SKM-1 treated with dmso at 0.1 percent for 144 hours (cell line): ENCODE results near the gene LY6G6D.

Experiments used
- DNase-seq: peaks from one replicate; lab custom pipeline; 2025; ENCODE audit not compliant: unreplicated experiment; lab: John Stamatoyannopoulos, UW

LY6G6D gene

GRCh38 chr6:31717499-31718222, 2.5 kb downstream of the LY6G6D start:
- DNase-seq = no peak

GRCh38 chr6:31718265-31718664, 3.1 kb downstream of the LY6G6D start:
- DNase-seq = no peak

GRCh38 chr6:31719001-31719400, 3.9 kb downstream of the LY6G6D start:
- no peak for DNase-seq

- no peak for DNase-seq
These were observed 5.1 kb downstream of the LY6G6D start for GRCh38 chr6:31720196-31720770.

- DNase-seq = no peak
These were observed 6.3 kb downstream of the LY6G6D start, which contains the start of gene LY6G6C for GRCh38 chr6:31721351-31722020. LY6G6C (minus strand) TSS chr6:31721746; CDS start chr6:31721679, 67 bp downstream.

DNA sequence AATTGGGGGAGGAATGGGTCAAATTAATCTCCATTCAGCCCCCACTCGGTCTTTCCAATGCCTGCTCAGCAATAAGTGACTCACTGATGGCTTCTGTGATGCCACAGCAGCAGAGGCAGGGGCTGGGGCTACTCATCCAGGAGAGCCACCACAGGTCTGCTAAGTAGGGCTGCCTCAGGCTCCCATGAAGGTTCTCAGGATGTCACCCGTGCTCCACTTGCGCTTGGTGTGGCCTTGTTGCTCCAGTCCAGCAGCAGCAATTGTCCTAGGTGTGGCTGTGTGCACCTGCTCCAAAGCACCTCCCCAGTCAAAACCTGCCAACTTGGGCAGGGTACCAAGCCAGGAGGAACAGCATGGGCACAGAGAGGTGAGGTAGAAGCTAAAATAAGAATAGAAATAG, 7.0 kb downstream of the LY6G6D start:
- no peak for DNase-seq

GRCh38 chr6:31723245-31723979, 8.3 kb downstream of the LY6G6D start, which contains the start of gene MPIG6B:
MPIG6B (plus strand) TSS chr6:31723373; CDS start chr6:31723384, 11 bp downstream.
- no peak for DNase-seq

DNA sequence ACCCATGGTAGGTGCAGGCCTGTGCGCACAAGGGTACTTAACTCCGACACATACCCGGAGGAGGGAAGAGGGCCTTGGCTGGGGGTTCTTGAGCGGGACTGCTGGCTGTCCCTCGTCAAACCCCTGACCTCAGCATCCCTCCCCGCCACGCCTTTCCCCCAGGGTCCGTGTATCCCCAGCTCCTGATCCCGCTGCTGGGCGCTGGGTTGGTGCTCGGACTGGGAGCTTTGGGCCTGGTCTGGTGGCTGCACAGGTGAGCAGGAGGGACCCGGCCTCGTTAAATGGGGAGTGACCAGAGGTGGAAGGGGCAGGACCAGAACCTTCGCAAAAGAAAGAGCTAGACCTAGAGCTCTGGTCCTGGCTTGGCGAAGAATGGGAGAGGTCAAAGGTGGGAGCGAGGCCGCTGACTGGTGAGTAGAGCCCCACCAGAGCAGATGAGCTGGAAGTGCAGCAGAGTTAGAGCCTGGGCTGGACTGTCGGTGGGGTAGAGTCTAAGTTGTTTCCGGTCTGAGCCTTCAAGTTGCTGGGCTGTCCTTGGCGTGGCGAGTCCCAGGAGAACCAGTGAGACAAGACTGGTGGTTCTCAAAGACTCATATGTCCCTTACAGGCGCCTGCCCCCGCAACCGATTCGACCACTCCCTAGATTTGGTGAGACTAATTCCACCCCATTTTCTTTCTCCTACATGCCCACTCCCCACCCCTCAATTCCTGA, 9.0 kb downstream of the LY6G6D start:
- DNase-seq = no peak

DNA sequence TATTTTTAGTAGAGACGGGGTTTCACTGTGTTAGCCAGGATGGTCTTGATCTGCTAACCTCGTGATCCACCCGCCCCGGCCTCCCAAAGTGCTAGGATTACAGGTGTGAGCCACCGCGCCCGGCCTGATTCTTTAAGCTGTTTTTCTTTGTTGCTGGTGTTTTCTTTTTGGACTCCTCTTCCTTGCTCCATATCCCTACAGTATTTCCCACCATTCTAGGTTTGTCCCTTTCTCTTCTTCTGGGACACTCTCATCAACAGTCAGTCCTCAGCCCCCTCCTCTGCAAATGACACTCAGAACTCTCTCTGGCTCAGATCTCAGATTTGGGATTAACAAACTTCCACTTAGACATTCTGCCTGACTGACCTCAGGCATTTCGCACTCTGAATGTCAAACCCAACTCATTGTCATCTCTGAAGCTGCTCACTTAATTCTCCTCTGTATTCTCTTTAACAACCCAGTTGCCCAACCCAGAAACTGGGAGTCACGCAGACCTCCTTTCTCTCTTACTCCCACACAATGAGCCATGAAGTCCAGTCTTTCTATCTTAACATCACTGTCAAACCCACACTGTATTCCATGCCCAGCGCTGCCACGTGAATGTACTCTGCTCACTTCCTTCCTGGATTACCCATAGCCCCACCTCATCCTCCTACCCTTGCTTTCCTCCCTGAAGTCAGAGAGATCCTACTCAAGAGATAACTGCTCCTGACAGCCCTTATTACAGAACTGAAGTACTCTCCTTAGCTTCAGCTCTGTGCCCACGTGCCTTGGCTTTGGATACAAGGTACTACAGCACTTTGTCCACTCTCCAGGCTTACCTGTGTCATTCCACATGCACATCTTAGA, 10.6 kb downstream of the LY6G6D start:
- DNase-seq = no peak

DNA sequence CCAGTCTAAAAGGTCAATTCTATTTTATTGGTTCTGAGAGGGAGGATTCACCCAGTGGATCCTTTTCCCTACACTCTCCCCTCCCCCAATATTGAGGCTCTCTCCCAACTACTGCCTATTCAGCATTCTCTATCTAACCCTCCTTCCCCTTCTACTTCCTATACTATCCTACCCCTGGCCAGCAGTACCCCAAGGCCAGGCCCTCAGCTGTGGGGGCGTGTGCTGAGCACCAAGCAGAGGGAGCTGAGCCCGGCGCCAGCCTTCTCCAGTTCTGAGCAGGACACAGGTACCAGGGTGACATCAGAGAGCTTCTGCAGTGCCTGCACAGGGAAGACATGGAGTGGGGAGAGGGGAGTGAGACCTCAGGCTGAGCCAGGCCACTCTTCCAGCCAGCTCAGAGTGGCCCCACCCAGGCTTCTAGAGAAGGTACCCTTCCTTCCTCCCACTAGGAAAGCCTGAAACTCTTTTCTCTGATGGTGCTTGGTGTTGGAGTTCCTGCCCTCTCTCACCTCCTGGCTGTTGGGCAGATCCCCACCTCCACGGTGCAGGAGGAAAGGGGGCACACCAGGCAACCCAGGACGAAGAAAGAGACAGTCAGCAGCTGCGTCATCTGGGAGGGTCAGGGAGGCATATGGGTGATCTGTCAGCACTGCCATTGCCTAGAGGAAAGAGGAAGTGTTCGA, 12.0 kb downstream of the LY6G6D start:
- DNase-seq = peak; percentile 91

DNA sequence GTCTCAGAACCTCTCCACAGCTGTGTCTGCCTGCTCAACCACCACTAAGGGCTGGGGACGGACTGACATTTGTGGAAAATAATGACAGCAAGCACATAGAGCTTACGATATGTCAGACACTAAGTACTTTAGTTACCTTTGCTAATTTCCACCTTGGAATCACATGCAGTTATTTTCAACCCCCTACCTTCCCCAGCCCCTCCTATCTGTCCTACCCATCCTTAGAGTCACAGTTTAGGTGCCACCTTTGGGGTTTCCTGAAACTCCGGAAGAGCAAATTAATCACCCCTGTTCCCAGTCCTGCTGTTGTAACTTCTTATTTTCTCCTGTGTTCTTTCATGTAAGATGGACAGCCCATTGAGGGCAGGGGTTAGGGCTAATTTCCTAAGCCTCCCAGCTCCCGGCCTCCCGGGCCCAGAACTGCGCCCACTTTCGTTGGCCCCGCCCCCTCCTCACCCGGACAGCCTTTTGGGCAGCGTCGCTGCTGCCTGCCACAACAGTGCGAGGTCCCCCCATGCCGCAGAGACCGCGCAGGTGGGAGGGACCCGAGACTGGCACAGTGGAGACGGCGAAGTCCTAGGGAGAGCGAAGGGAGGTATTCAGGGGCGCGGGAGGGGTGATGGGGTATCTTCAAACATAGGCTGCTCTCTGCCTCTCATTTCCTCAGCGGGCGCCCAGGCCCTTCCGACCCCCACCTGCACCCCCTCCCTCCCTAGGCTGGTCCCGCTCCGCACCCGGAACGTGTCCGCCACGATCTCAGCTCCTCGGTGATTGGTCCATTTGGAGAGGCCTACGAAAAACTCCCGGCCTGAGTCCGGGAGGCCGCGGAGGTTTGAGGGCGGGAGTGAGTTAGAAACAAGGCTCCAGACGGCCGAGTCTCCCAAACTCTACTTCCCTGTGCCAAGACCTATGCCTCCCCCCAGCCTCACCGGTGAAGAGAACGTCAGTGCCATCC, 12.8 kb downstream of the LY6G6D start:
- peak; percentile 67 for DNase-seq

DNA sequence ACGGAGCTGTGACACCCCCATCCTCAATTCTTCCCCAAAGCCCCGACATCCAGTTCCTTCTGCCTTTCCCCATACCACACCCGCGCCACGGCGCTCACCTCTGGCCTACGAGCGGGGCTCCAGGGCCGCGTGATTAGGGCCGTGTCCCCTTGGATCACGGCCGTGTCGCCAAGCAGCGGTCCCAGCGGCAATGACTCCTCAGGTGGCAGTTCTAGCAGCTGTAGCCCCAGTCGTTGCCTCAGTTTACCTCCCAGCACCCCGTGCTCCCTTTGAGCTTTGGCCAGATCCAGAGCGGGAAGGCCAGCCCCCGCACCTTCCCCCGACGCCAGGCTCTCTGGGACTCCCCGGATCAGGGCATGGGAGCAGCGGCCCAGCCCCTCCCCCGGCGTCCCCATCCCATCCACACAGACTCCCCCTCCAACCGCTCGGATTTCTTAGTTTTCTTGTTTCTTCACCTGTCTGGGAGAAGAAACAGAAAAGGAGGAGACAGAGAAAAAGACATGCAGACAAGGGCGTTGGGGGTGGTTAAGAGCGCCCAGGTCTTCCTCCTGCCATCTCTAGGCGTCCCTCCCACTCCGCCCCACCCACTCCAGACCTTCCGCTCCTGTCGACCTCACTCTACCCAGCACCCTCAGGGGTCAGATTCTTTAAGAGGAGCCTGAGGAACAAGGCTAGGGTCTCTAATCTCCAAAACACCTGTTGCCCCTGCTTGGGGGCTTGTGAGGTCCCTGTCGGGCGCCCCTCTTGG, 13.8 kb downstream of the LY6G6D start, which contains the start of gene DDAH2:
Gene DDAH2, minus strand, starts transcription at position 533 of the 748 bp plus-strand sequence. Its CDS starts 138 bp downstream, at position 395.
- no peak for DNase-seq

DNA sequence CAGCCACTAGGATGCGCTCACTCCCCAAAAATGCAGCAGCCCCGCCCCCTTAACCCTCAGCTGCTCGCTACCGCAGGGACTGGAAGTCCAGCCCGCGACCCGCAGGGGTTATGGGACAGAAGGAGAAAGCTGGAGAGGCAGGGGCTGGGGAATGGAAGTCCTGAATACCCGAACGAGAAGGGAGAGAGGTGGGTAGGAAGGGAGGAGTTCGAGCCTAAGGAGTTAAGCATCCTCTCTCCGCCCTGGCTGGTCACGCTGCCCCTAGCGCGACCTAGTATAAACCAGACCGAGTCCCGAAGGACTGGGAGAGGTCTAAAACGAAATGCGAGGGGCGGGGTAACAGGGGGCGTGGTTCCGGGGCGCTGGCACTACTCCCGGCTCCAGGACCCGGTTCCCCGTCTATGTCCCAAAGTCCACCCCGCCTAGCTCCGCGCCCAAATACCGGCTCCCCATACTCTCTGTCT, 14.4 kb downstream of the LY6G6D start:
- DNase-seq = no peak

- no peak for DNase-seq
These were observed 15.0 kb downstream of the LY6G6D start for GRCh38 chr6:31729979-31730630.

DNA sequence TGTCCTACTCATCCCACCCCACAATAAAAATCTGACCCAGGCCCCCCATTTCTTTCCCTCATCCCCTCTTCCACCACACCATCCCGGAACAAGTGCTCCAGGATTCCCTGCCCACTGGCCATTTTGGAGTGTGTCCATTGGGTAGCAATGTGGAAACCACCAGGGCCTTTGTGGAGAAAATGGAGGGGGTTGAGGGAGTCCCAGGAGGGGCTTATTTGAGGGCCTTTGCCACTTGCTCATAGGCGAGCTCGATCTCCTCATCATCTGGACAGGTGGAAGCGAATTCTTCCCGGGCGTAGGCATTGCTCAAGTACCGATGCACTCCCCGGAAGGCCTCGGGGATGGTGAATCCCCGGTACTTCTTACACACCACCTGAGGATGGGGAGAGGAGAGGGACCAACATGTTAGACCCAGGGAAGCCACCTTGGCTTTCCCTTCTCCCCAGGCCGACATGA, 15.5 kb downstream of the LY6G6D start:
- no peak for DNase-seq

DNA sequence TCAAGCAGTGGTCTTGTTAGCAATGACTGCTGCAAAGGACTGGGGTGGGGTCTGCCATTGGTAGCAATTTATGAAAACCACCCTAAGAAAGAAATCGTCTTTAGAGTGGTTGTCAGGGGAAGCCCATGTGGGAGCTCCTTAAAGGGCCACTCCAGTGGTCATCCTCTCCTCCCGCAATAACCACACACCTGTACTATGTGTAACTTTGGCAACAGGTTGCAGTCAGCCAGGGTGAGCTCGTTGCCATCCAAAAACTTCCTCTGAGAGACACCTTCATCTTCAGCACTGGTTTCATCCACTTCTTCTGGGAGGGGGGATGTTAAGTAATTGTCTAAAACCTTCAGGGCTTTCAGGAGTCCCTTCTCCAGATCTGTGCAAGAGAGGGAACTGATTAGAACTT, 16.9 kb downstream of the LY6G6D start:
- DNase-seq = no peak

GRCh38 chr6:31733734-31734133, 18.6 kb downstream of the LY6G6D start:
- DNase-seq = no peak
